HEK293 (cell line): Measurements from ENCODE around the gene TSPEAR.

ENCODE experiments used
- CTCF ChIP-seq: fragments of 450-650 bp; formaldehyde crosslinking; IDR thresholded peaks from 2 replicates; pipeline ENCODE4 v1.5.1; 2016; ENCODE audit warnings: missing biosample characterization, missing genetic modification characterization
- ELK4 ChIP-seq: IDR thresholded peaks from 2 replicates; pipeline ENCODE4 v1.6.1; 2011; ENCODE audit warnings: mild to moderate bottlenecking, low read depth, low read length, borderline replicate concordance
- KLF10 ChIP-seq: fragments of 450-650 bp; IDR thresholded peaks from 2 replicates; pipeline ENCODE4 v1.5.1; 2018; ENCODE audit warnings: missing biosample characterization, mild to moderate bottlenecking, missing genetic modification characterization
- REST ChIP-seq: fragments of 450-650 bp; formaldehyde crosslinking; IDR thresholded peaks from 2 replicates; pipeline ENCODE4 v1.5.1; 2016; ENCODE audit warnings: missing biosample characterization, missing genetic modification characterization
- SCRT2 ChIP-seq: fragments of 450-650 bp; formaldehyde crosslinking; IDR thresholded peaks from 2 replicates; pipeline ENCODE4 v1.5.1; 2016; ENCODE audit warnings: missing biosample characterization, missing genetic modification characterization
- SP2 ChIP-seq: fragments of 450-650 bp; formaldehyde crosslinking; IDR thresholded peaks from 2 replicates; pipeline ENCODE4 v1.5.1; 2016; ENCODE audit warnings: missing biosample characterization, missing genetic modification characterization
- YY1 ChIP-seq: fragments of 450-650 bp; formaldehyde crosslinking; IDR thresholded peaks from 2 replicates; pipeline ENCODE4 v1.5.1; 2018; ENCODE audit warnings: missing biosample characterization, missing genetic modification characterization
- ZFP37 ChIP-seq: fragments of 450-650 bp; formaldehyde crosslinking; IDR thresholded peaks from 2 replicates; pipeline ENCODE4 v1.5.1; 2016; ENCODE audit warnings: missing biosample characterization, missing genetic modification characterization
- ZNF362 ChIP-seq: fragments of 450-650 bp; formaldehyde crosslinking; IDR thresholded peaks from 2 replicates; pipeline ENCODE4 v1.5.1; 2016; ENCODE audit warnings: missing biosample characterization, missing genetic modification characterization
- ZNF558 ChIP-seq: fragments of 450-650 bp; formaldehyde crosslinking; IDR thresholded peaks from 2 replicates; pipeline ENCODE4 v1.5.1; 2016; ENCODE audit warnings: missing biosample characterization, missing genetic modification characterization
- ZSCAN5A ChIP-seq: fragments of 450-650 bp; formaldehyde crosslinking; IDR thresholded peaks from 2 replicates; pipeline ENCODE4 v1.5.1; 2016; ENCODE audit warnings: missing biosample characterization, missing genetic modification characterization

- TF ChIP-seq CTCF (tag by site-specific recombination), result no peak
- no peak for TF ChIP-seq KLF10
- no peak for TF ChIP-seq ZNF558 (tag by site-specific recombination)
- no peak for TF ChIP-seq ZSCAN5A (tag by site-specific recombination)
- no peak for TF ChIP-seq YY1 (tag by site-specific recombination)
- no peak for TF ChIP-seq ELK4
- TF ChIP-seq REST (tag by site-specific recombination), result no peak
- TF ChIP-seq SCRT2 (tag by site-specific recombination), result no peak
- no peak for TF ChIP-seq ZNF362 (tag by site-specific recombination)
- no peak for TF ChIP-seq ZFP37 (tag by site-specific recombination)
- no peak for TF ChIP-seq SP2
Observed at GRCh38 chr21:44740742-44741141, 29.4 kb upstream of the TSPEAR start.
